HepG2 (cell line): ENCODE results near the gene PEMT. TPM values are rescaled to one million over a fixed set of nuclear protein-coding genes. Genes with fewer than 3 reads are reported as not detected.
A peak's percentile ranks its signal among the peaks of the same experiment; 100 is the strongest.

Experiments used
- CREM ChIP-seq, 2 experiments: sonication (generic) in 1 of 2; formaldehyde crosslinking in 1 of 2; IDR thresholded peaks; 2 replicates each; pipeline versions ENCODE4 v1.4.0 to v1.6.1; 2016 to 2020; ENCODE audit warnings: antibody characterized with exemption in 1 of 2, mild to moderate bottlenecking in 1 of 2, missing genetic modification reagents in 1 of 2
- GPN1 ChIP-seq: sonication (generic); formaldehyde crosslinking; IDR thresholded peaks from 2 replicates; pipeline ENCODE4 v1.5.1; 2020; ENCODE audit warnings: missing genetic modification reagents, borderline replicate concordance
- MAF1 ChIP-seq: sonication (generic); formaldehyde crosslinking; IDR thresholded peaks from 2 replicates; pipeline ENCODE4 v1.5.0; 2020; ENCODE audit warnings: missing genetic modification reagents, borderline replicate concordance
- MYC ChIP-seq: sonication (generic); formaldehyde crosslinking; IDR thresholded peaks from 2 replicates; pipeline ENCODE4 v1.9.0; 2021; ENCODE audit warnings: missing genetic modification reagents, borderline replicate concordance
- NAIF1 ChIP-seq: sonication (generic); formaldehyde crosslinking; IDR thresholded peaks from 2 replicates; pipeline ENCODE4 v1.5.0; 2020; ENCODE audit warnings: mild to moderate bottlenecking, missing genetic modification reagents, borderline replicate concordance
- NBN ChIP-seq: fragments of 450-650 bp; conservative IDR thresholded peaks from 2 replicates; pipeline ENCODE4 v1.6.1; 2017
- NRL ChIP-seq: sonication (generic); formaldehyde crosslinking; IDR thresholded peaks from 2 replicates; pipeline ENCODE4 v1.5.0; 2020; ENCODE audit warnings: missing genetic modification reagents, mild to moderate bottlenecking, moderate library complexity, borderline replicate concordance
- SKIL ChIP-seq: sonication (generic); formaldehyde crosslinking; IDR thresholded peaks from 2 replicates; pipeline ENCODE4 v1.8.0; 2022; ENCODE audit warnings: missing genetic modification reagents, mild to moderate bottlenecking, moderate library complexity, borderline replicate concordance
- SRF ChIP-seq: IDR thresholded peaks from 2 replicates; pipeline ENCODE4 v1.6.1; 2011; ENCODE audit warnings: mild to moderate bottlenecking, low read depth, low read length, moderate library complexity
- TEF ChIP-seq: sonication (generic); formaldehyde crosslinking; IDR thresholded peaks from 2 replicates; pipeline ENCODE4 v1.5.0; 2020; ENCODE audit warnings: missing genetic modification reagents
- ZBTB10 ChIP-seq: sonication (generic); formaldehyde crosslinking; IDR thresholded peaks from 2 replicates; pipeline ENCODE4 v1.4.0; 2020; ENCODE audit warnings: missing genetic modification reagents, borderline replicate concordance
- ZBTB21 ChIP-seq: sonication (generic); formaldehyde crosslinking; IDR thresholded peaks from 2 replicates; pipeline ENCODE4 v1.4.0; 2020; ENCODE audit warnings: missing genetic modification reagents
- ZBTB49 ChIP-seq: sonication (generic); formaldehyde crosslinking; IDR thresholded peaks from 2 replicates; pipeline ENCODE4 v1.4.0; 2020; ENCODE audit warnings: missing genetic modification reagents, borderline replicate concordance
- ZC3H13 ChIP-seq: sonication (generic); formaldehyde crosslinking; IDR thresholded peaks from 2 replicates; pipeline ENCODE4 v1.8.1; 2023; ENCODE audit warnings: mild to moderate bottlenecking, missing genetic modification reagents, moderate library complexity
- ZMYM4 ChIP-seq: sonication (generic); formaldehyde crosslinking; IDR thresholded peaks from 2 replicates; pipeline ENCODE4 v1.8.1; 2023; ENCODE audit warnings: mild to moderate bottlenecking, missing genetic modification reagents
- ZNF329 ChIP-seq: sonication (generic); formaldehyde crosslinking; IDR thresholded peaks from 2 replicates; pipeline ENCODE4 v1.9.0; 2021; ENCODE audit warnings: low read depth, mild to moderate bottlenecking, missing genetic modification reagents
- ZNF460 ChIP-seq: sonication (generic); formaldehyde crosslinking; IDR thresholded peaks from 2 replicates; pipeline ENCODE4 v1.5.1; 2020; ENCODE audit warnings: missing genetic modification reagents, mild to moderate bottlenecking, borderline replicate concordance
- ZNF605 ChIP-seq: sonication (generic); formaldehyde crosslinking; IDR thresholded peaks from 2 replicates; pipeline ENCODE4 v1.8.0; 2022; ENCODE audit warnings: mild to moderate bottlenecking, missing genetic modification reagents
- ZNF780A ChIP-seq: sonication (generic); formaldehyde crosslinking; IDR thresholded peaks from 2 replicates; pipeline ENCODE4 v1.8.0; 2022; ENCODE audit warnings: mild to moderate bottlenecking, missing genetic modification reagents, moderate library complexity
- polyA plus RNA-seq, 8 experiments: library from polyadenylated mRNA; depleted of rRNA in 3 of 8; stranded (reverse) in 7 of 8; unstranded in 1 of 8; fragments of >200 nt; fragmentation: Illumina TruSeq in 4 of 8; extraction: Trizol in 4 of 8; gene quantifications; 2 replicates each; pipeline versions ENCODE4 v1.2.1 to v1.2.3, GENCODE V29; 2011 to 2016; ENCODE audit warnings: low read depth in 4 of 8, missing spikeins in 1 of 8, mixed read lengths in 1 of 8; ENCODE audit not compliant: insufficient read depth in 1 of 8
- total RNA-seq, 5 experiments: library from RNA; depleted of rRNA; stranded (reverse); fragments of >200 nt; fragmentation: Illumina TruSeq; extraction: Trizol; gene quantifications; 2 replicates each; pipeline ENCODE4 v1.2.3, GENCODE V29; 2016; ENCODE audit warnings: low read depth in 1 of 5
- TF ChIP-seq, protein P1 (sequence below): sonication (generic); formaldehyde crosslinking; IDR thresholded peaks from 2 replicates; pipeline ENCODE4 v1.5.0; 2020; ENCODE audit warnings: missing genetic modification reagents

PEMT gene
- total and polyA plus RNA-seq, 2 of the 13 experiments (the other 11 are each of a cell fraction or from before 2014, with no cell fraction given) = 31.7 to 43.6 TPM

DNA sequence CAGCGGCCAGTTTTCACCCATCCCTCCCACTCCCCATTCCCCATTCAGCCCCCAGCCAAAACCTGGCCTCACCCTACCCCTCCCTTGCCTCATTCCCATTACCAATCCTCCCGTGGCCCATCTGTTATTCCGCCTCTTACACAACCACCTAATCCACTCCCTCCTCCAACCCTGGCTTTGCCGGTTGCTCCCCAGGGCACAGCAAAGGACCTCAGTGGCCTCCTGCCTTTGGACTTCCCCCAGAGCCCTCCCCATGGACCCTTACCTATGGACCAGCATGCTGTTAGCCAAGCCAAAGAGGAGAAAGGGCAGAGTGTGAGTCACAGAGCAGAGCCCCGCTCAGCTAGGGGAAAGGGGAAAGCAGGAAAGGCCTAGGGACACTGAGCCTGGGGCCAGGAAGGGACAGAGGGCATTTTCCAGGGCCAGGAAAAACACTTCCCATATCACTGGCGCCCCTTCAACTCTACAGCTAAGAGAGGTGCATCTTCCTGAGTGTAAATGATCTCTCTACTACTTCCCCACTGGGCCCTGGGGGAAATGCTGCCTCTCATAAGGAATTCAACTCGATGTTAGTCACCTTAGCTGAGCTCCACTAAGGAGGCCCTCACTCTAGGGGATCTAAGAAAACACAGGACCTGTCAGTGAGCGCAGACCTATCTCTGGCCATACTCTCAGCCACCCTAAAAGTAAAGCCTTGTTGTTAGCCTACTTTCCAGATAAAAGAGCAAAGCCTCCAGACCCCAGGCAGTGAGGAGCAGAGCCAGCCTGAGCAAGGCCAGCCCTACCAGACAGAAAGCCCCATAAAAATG lies 10.6 kb downstream of the PEMT start (continued):
- TF ChIP-seq ZBTB10 (CRISPR knock-in tag) = no peak
- no peak for TF ChIP-seq ZBTB49 (CRISPR knock-in tag)
- TF ChIP-seq MAF1 (CRISPR knock-in tag) = no peak
- 0 out of 2 replicates have a peak, but pooled peaks have one; percentile 60 for TF ChIP-seq ZMYM4 (CRISPR knock-in tag)
- TF ChIP-seq ZNF460 (CRISPR knock-in tag) = no peak
- no peak for TF ChIP-seq ZNF605 (CRISPR knock-in tag)
- TF ChIP-seq MYC = peak; percentile 80
- TF ChIP-seq NAIF1 (CRISPR knock-in tag) = no peak
- no peak for TF ChIP-seq ZNF329
- no peak for TF ChIP-seq SRF
- TF ChIP-seq ZNF780A (CRISPR knock-in tag) = no peak
- TF ChIP-seq TEF (CRISPR knock-in tag) = no peak
- TF ChIP-seq SKIL (CRISPR knock-in tag) = peak; percentile 52; the same call in 1 of the 2 replicates
- TF ChIP-seq ZBTB21 = no peak
- TF ChIP-seq NRL (CRISPR knock-in tag) = no peak
- no peak for TF ChIP-seq ZC3H13
- no peak for TF ChIP-seq GPN1 (CRISPR knock-in tag)
- TF ChIP-seq NBN = no peak
- TF ChIP-seq, protein P1, sequence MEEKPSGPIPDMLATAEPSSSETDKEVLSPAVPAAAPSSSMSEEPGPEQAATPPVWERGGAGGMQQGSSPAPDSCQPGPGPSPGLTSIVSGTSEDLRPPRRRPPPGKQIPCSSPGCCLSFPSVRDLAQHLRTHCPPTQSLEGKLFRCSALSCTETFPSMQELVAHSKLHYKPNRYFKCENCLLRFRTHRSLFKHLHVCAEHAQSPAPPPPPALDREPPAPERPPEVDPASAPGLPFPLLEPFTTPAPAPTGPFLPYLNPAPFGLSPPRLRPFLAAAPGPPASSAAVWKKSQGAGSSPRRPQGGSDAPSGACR = peak; percentile 87; the same call in 1 of the 2 replicates
- no peak for TF ChIP-seq CREM (IDR thresholded peaks at IDR 0.05)
- no peak for TF ChIP-seq CREM (CRISPR knock-in tag; IDR thresholded peaks at IDR 0.05)
